Prostate gland (tissue), 2 donors: Measurements from ENCODE around the gene MNT. TPM values are rescaled to one million over a fixed set of nuclear protein-coding genes. Genes with fewer than 3 reads are reported as not detected.

Experiments
- DNase-seq: peaks from one replicate; pipeline ENCODE4 v3.0.0-alpha.2; 2019; ENCODE audit warnings: low spot score
- H3K27ac ChIP-seq, 2 donors: fragments of 200-600 bp; sonication (generic); 2 replicates each; pipeline ENCODE4 v1.5.1; 2017 to 2019
- H3K27me3 ChIP-seq: fragments of 200-600 bp; sonication (generic); replicated peaks from 2 replicates; pipeline ENCODE4 v1.5.1; 2019; ENCODE audit not compliant: insufficient read depth
- H3K36me3 ChIP-seq, 2 donors: fragments of 200-600 bp; sonication (generic); 1 replicate in 1 of 2; 2 replicates in 1 of 2; pipeline versions ENCODE4 v1.5.1 to v1.8.1; 2017 to 2019
- H3K4me1 ChIP-seq: fragments of 200-600 bp; sonication (generic); replicated peaks from 2 replicates; pipeline ENCODE4 v1.5.1; 2019
- H3K4me3 ChIP-seq, 2 donors: fragments of 200-600 bp; sonication (generic); 2 replicates each; pipeline ENCODE4 v1.5.1; 2017 to 2019
- H3K9me3 ChIP-seq: fragments of 200-600 bp; sonication (generic); 2 replicates; pipeline ENCODE4 v1.5.1; 2017
- CTCF ChIP-seq, 4 experiments: fragments of 200-600 bp in 2 of 4; fragments of 450-650 bp in 2 of 4; sonication (generic) in 2 of 4; IDR thresholded peaks; 1 replicate in 3 of 4; 2 replicates in 1 of 4; pipeline ENCODE4 v1.5.1; 2016 to 2019; ENCODE audit warnings: antibody characterized with exemption in 4 of 4, mild to moderate bottlenecking in 2 of 4, moderate library complexity in 2 of 4
- POLR2A ChIP-seq: fragments of 450-650 bp; IDR thresholded peaks from one replicate; pipeline ENCODE4 v1.6.1; 2016; ENCODE audit warnings: antibody characterized with exemption, mild to moderate bottlenecking
- POLR2AphosphoS5 ChIP-seq: sonication (generic); formaldehyde crosslinking; IDR thresholded peaks from one replicate; pipeline ENCODE4 v1.6.1; 2017; ENCODE audit warnings: antibody characterized with exemption
- WGBS: methylation state at CpG from one replicate; pipeline ENCODE4 v1.1.5; 2018; 5-methylcytosine and 5-hydroxymethylcytosine counted together
- intact Hi-C: fragments of 100-400 bp; cut with DNase I; formaldehyde crosslinking; loops from one replicate; pipeline ENCODE4 v1.14.2; 2022
- total RNA-seq, 2 donors: library from RNA; depleted of rRNA; stranded (reverse); fragments of >200 nt; gene quantifications; one replicate each; pipeline ENCODE4 v1.1.0, GENCODE V29; 2016

Gene MNT
- total RNA-seq, 2 donors from 2014 or later, result 14.8 to 32.0 TPM

- intact Hi-C loops, result no loop called here
- no peaks in the 10 kb centered on the region for H3K9me3 ChIP-seq
- no peak for DNase-seq
- no peaks in the 10 kb centered on the region for H3K4me1 ChIP-seq
- H3K4me3 ChIP-seq, result no peak overlapping the region
- no peaks in the 10 kb centered on the region for H3K27me3 ChIP-seq
- WGBS, result 91% methylated on average over 20 of the region's 20 CpGs
- TF ChIP-seq CTCF (IDR thresholded peaks at IDR 0.05), result no peak
- TF ChIP-seq POLR2AphosphoS5, result no peak
- no peak for TF ChIP-seq POLR2A
- peaks cover 3 to 6% of the 10 kb centered on the region in 2 donors for H3K36me3 ChIP-seq
- H3K27ac ChIP-seq, result no peak overlapping the region
Observed at GRCh38 chr17:2365132-2365531, 35.7 kb downstream of the MNT start.

GRCh38 chr17:2364763-2365116, 36.1 kb downstream of the MNT start:
- H3K4me1 ChIP-seq, result no peaks in the 10 kb centered on the region
- no peaks in the 10 kb centered on the region for H3K27me3 ChIP-seq
- TF ChIP-seq POLR2A (no peak), POLR2AphosphoS5 (no peak), CTCF (IDR thresholded peaks at IDR 0.05) (no peak)
- H3K36me3 ChIP-seq, result peaks cover 3 to 6% of the 10 kb centered on the region in 2 donors
- WGBS, result 83% methylated on average over 12 of the region's 12 CpGs
- H3K27ac ChIP-seq, result no peak overlapping the region
- H3K9me3 ChIP-seq, result no peaks in the 10 kb centered on the region
- DNase-seq, result no peak
- intact Hi-C loops, result no loop called here
- H3K4me3 ChIP-seq, result no peak overlapping the region

DNA sequence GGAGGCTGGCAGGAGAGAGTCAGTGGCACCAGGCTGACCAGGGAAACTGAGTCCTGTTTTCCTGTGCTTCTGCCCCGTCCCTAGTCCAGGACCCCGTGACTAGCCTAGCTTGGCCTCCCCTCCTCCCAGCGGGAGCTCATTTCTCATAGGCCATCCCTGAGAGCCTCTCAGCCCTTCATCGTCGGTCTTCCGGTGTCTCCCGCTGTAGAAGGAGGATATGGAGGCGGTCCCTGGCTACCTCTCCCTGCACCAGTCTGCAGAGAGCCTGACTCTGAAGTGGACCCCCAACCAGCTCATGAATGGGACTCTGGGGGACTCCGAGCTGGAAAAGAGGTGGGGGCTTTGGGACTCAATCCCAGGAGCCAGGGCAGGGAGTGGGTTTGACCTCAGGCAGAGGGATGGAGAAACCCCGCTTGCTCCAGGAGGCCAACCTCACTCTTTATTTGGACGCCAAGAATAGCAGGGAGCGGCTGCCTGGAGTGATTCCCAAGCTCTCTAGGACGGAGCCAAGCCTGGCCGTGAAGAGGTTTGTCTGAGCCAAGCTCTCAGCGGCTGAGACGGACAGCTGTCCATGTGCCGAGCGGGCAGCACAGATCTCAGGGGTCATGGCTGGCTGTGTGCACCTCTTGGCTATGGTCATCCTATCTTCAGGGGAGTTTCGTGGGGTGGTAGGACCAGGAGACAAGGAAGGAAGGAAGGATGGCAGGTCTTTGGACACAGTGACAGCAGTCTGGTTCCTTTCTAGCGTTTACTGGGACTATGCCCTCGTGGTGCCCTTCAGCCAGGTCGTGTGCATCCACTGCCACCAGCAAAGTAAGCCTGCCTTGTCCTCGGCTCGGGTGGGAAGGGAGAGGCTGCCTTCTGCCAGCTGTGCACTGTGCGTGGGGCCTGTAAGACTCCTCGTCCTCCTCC, 36.8 kb downstream of the MNT start:
- peaks cover 3 to 6% of the 10 kb centered on the region in 2 donors for H3K36me3 ChIP-seq
- intact Hi-C loops, result no loop called here
- TF ChIP-seq CTCF (IDR thresholded peaks at IDR 0.05) (no peak), POLR2AphosphoS5 (no peak), POLR2A (no peak)

GRCh38 chr17:2363318-2363717, 37.5 kb downstream of the MNT start:
- DNase-seq, result no peak
- 95% methylated on average over 21 of the region's 21 CpGs for WGBS
- H3K4me1 ChIP-seq, result no peaks in the 10 kb centered on the region
- H3K27ac ChIP-seq, result no peak overlapping the region
- intact Hi-C loops, result no loop called here
- peaks cover 3 to 6% of the 10 kb centered on the region in 2 donors for H3K36me3 ChIP-seq
- H3K9me3 ChIP-seq, result no peaks in the 10 kb centered on the region
- H3K27me3 ChIP-seq, result no peaks in the 10 kb centered on the region
- H3K4me3 ChIP-seq, result no peak overlapping the region
- TF ChIP-seq POLR2AphosphoS5 (no peak), CTCF (IDR thresholded peaks at IDR 0.05) (no peak), POLR2A (no peak)

More for the DNA sequence above, 36.8 kb downstream of the MNT start:
- H3K9me3 ChIP-seq, result no peaks in the 10 kb centered on the region
- H3K27ac ChIP-seq, result no peak overlapping the region
- no peaks in the 10 kb centered on the region for H3K27me3 ChIP-seq
- H3K4me3 ChIP-seq, result no peak overlapping the region
- H3K4me1 ChIP-seq, result no peaks in the 10 kb centered on the region
- 76% methylated on average over 26 of the region's 26 CpGs for WGBS
- no peak for DNase-seq

DNA sequence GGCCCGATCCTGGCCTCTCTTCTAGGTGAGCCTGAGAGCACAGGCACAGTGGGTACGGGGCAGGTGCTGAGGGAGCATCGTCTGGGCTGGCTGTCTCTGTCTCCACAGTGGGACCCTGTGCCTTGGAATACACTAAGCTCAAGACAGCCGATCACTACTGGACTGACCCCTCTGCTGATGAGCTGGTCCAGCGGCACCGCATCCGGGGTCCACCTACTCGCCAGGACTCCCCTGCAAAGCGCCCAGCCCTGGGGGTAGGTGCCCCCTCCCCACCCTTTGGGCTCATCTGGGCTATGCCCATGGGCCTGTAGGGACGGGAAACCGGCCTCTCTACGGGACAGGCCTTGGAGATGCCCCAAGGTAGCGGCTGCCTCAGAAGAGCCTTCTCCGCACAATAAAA, 38.0 kb downstream of the MNT start:
- intact Hi-C loops, result no loop called here
- peaks cover 3 to 6% of the 10 kb centered on the region in 2 donors for H3K36me3 ChIP-seq
- no peaks in the 10 kb centered on the region for H3K4me1 ChIP-seq
- no peaks in the 10 kb centered on the region for H3K9me3 ChIP-seq
- 97% methylated on average over 9 of the region's 14 CpGs for WGBS
- TF ChIP-seq CTCF (IDR thresholded peaks at IDR 0.05), result no peak
- no peak for TF ChIP-seq POLR2AphosphoS5
- no peak for TF ChIP-seq POLR2A
- H3K27ac ChIP-seq, result no peak overlapping the region
- H3K27me3 ChIP-seq, result no peaks in the 10 kb centered on the region
- H3K4me3 ChIP-seq, result no peak overlapping the region
- DNase-seq, result no peak
